Subcutaneous abdominal adipose tissue (tissue), 5 donors: Measurements from ENCODE around the gene ZNF462.

Experiments
- H3K27ac ChIP-seq: one replicate; pipeline ENCODE4 v1.7.0; 2013; ENCODE audit warnings: low read depth, mild to moderate bottlenecking, inconsistent platforms, low read length, moderate library complexity
- H3K27me3 ChIP-seq, 5 donors: one replicate each; pipeline ENCODE4 v1.7.0; 2013; ENCODE audit warnings: low read length in 5 of 5, inconsistent platforms in 1 of 5; ENCODE audit not compliant: control insufficient read depth in 5 of 5, insufficient read depth in 4 of 5
- H3K36me3 ChIP-seq, 5 donors: one replicate each; pipeline ENCODE4 v1.7.0; 2013; ENCODE audit warnings: low read length in 5 of 5; ENCODE audit not compliant: control insufficient read depth in 5 of 5, insufficient read depth in 5 of 5
- H3K4me1 ChIP-seq, 5 donors: one replicate each; pipeline ENCODE4 v1.7.0; 2013; ENCODE audit warnings: low read length in 5 of 5, mild to moderate bottlenecking in 3 of 5, moderate library complexity in 1 of 5; ENCODE audit not compliant: control insufficient read depth in 5 of 5, insufficient read depth in 5 of 5
- H3K4me3 ChIP-seq, 5 donors: one replicate each; pipeline ENCODE4 v1.7.0; 2013; ENCODE audit warnings: low read length in 5 of 5, low read depth in 1 of 5
- H3K9ac ChIP-seq, 5 donors: one replicate each; pipeline ENCODE4 v1.7.0; 2013; ENCODE audit warnings: low read length in 5 of 5, mild to moderate bottlenecking in 4 of 5, moderate library complexity in 3 of 5
- H3K9me3 ChIP-seq, 5 donors: one replicate each; pipeline ENCODE4 v1.7.0; 2013; ENCODE audit warnings: low read length in 5 of 5; ENCODE audit not compliant: control insufficient read depth in 5 of 5
- donor health status: healthy.
- donor health status: healthy.
- donor health status: healthy.
- donor health status: healthy.
- donor health status: healthy.

ZNF462 gene

DNA sequence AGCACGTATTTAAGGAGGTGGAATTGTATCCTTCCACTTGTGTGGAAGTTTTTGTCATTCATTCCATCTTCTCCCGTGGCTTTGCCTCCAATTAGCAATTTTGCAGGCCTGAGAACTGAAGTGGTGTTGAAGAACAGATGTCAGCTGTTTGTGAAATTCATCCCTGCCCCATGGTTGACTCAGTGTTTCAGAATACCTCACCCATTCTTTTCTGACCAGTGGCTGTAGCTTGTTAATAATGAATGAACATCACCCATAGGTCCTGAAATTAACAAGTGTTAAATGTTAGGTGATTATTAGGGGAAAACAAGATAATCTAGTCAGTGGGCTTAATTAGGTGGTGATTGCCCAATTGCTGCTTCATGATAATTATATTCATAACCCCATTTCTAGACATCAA, 11.7 kb downstream of the ZNF462 start:
- H3K9me3 ChIP-seq = no peaks in the 10 kb centered on the region
- no peaks in the 10 kb centered on the region for H3K27me3 ChIP-seq
- H3K9ac ChIP-seq = no peak overlapping the region
- no peaks in the 10 kb centered on the region for H3K36me3 ChIP-seq
- no peak overlapping the region for H3K4me3 ChIP-seq
- no peak overlapping the region for H3K27ac ChIP-seq
- H3K4me1 ChIP-seq = peaks cover 9 to 50% (median 31%) of the 10 kb centered on the region in 5 donors

DNA sequence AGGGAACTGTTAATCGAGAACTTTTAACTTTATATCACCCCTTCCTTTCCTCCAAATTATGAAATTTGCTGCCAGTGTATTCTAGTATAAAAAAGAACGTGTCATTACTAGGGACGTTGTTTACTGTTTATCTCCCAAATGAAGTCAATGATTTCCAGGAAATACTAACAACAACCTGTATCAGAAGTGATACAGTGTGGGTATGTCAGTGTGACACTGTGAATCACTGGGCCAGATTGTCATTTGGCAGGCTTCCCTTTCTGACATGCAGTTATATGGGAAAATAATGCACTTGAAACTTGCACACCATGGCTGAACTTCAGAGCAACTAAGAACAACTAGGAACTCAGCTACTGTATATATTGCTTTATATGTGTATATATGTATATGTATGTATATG, 12.6 kb downstream of the ZNF462 start:
- H3K4me3 ChIP-seq = no peak overlapping the region
- no peaks in the 10 kb centered on the region for H3K9me3 ChIP-seq
- peaks cover 6 to 43% (median 25%) of the 10 kb centered on the region in 5 donors for H3K4me1 ChIP-seq
- H3K27ac ChIP-seq = no peak overlapping the region
- no peaks in the 10 kb centered on the region for H3K36me3 ChIP-seq
- H3K9ac ChIP-seq = no peak overlapping the region
- no peaks in the 10 kb centered on the region for H3K27me3 ChIP-seq

DNA sequence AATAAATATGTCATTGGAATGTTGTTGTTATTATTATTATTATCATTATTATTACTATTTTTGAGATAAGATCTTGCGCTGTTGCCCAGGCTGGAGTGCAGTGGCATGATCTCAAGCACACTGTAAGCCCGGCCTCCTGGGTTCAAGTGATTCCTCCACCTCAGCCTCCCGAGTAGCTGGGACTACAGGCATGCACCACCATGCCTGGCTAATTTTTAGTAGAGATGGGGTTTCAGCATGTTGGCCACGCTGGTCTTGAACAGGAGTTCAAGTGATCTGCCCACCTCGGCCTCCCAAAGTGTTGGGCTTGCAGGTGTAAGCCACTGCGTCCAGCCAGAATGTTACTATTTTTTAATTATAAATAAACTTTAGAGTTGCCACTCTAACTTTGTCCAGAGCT, 14.4 kb downstream of the ZNF462 start:
- Histone ChIP-seq H3K9ac (no peak overlapping the region), H3K27ac (no peak overlapping the region), H3K9me3 (no peaks in the 10 kb centered on the region), H3K4me3 (no peak overlapping the region), H3K4me1 (peaks cover 6 to 42% (median 21%) of the 10 kb centered on the region in 5 donors), H3K36me3 (no peaks in the 10 kb centered on the region), H3K27me3 (no peaks in the 10 kb centered on the region)

DNA sequence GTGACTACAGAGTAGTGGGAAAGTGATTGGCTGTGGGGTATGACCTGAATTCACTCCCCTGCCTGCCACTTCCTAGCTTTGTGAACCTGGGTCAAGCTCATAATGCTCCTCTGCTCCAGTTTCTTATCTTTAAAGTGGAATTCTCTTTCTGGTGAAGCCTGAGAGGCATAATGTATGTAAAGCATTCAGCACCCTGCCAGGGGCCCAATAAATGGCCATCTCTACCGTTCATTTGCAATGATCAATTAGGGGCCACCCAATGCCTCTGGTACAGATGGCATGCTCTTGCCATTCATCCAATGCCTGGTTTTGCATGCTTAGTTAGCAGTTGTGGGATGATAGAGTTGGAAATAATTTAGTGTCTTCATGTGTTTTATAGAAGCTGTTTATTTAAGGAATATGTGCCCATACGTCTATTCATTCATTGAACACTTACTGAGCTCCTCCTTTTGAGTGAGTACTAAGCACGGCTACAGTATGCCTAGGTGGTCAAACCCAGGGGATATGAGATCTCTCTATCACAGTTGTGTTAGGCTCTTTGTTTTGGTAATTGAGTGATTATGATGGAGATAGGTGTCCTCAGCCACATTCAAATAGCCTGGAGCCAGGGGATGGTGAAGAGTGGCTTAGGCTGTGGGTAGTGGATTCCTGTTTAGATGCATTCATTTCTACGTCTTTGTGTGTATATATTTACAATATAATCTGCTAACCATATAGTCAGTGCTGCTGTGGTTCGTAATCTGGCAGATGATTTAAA, 15.3 kb downstream of the ZNF462 start:
- H3K9ac ChIP-seq = no peak overlapping the region
- H3K9me3 ChIP-seq = no peaks in the 10 kb centered on the region
- peak overlapping the region; percentile 38 for H3K27ac ChIP-seq
- H3K27me3 ChIP-seq = no peaks in the 10 kb centered on the region
- H3K4me1 ChIP-seq = peaks cover 6 to 42% (median 21%) of the 10 kb centered on the region in 5 donors
- no peaks in the 10 kb centered on the region for H3K36me3 ChIP-seq
- H3K4me3 ChIP-seq = no peak overlapping the region

DNA sequence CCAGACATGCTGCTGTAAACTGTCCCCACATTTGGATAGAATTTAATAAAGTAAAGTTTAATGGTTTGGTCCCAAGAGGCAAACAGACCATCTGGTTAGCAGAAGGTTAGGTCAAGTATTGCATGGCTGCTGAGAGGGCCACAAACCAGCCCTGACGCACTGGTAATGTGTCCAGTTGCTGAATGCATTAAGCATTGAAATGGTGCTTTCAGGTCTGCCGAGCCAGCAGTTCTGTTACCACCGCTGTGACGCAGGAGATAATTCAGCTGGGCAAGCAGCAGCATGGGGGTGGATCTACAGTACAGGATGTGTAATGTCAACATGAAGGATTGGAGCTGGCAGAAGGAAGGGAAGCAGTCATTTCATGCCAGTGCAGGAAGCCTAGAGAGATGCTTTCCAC, 16.0 kb downstream of the ZNF462 start:
- Histone ChIP-seq H3K9ac (no peak overlapping the region), H3K27ac (peak overlapping the region; percentile 38)

DNA sequence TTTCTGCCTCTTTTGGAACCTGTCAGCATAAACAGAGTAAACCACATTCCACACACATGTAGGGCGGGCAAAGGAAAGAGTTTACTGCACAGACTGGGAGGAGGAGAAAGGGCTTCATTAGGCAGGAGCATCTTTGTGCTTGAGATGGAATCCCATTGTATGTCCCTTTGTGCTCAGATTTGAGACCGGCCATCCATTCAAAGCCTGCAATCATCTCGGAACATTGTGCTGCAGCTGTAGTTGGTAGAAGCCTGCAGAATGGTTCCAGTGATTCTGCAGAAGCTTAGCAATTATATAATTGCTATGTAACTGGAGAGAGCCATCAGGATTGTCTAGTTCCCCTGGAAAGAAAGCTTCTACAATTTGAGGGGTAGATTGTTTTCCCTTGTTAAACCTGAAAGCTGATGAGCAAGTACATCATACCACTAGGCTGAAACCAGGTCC, 16.5 kb downstream of the ZNF462 start:
- H3K36me3 ChIP-seq = no peaks in the 10 kb centered on the region
- H3K4me3 ChIP-seq = no peak overlapping the region
- no peak overlapping the region for H3K9ac ChIP-seq
- no peaks in the 10 kb centered on the region for H3K9me3 ChIP-seq
- H3K27ac ChIP-seq = no peak overlapping the region
- no peaks in the 10 kb centered on the region for H3K27me3 ChIP-seq
- H3K4me1 ChIP-seq = peaks cover 6 to 42% (median 21%) of the 10 kb centered on the region in 5 donors

More for the DNA sequence above, 16.0 kb downstream of the ZNF462 start:
- H3K36me3 ChIP-seq = no peaks in the 10 kb centered on the region
- peaks cover 6 to 42% (median 21%) of the 10 kb centered on the region in 5 donors for H3K4me1 ChIP-seq
- peak overlapping the region in 2 of 5 donors; percentile 1 to 12 for H3K4me3 ChIP-seq
- no peaks in the 10 kb centered on the region for H3K9me3 ChIP-seq
- H3K27me3 ChIP-seq = no peaks in the 10 kb centered on the region

DNA sequence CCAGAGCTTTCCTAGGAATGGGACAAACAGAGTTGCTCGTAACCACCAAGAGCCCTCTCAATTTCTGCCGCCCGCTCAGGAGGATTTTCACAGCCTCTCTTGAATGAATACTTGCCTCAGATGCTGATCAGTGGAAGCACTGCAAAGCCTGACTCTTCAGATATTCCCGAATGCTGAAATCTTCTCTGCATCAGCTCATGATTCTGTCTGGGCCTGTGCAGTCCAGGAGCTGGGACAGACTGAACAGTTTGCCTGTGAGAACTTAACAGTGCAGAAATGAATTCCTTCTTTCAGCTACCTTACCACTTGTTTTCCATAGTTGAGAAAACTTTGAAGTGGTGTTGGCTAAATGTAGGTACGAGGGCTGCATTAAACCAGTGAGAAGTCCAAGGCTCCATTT, 17.1 kb downstream of the ZNF462 start:
- peak overlapping the region; percentile 17 for H3K27ac ChIP-seq
- no peaks in the 10 kb centered on the region for H3K27me3 ChIP-seq
- H3K9ac ChIP-seq = no peak overlapping the region
- H3K9me3 ChIP-seq = no peaks in the 10 kb centered on the region
- H3K36me3 ChIP-seq = no peaks in the 10 kb centered on the region
- peaks cover 6 to 46% (median 22%) of the 10 kb centered on the region in 5 donors for H3K4me1 ChIP-seq
- H3K4me3 ChIP-seq = no peak overlapping the region

DNA sequence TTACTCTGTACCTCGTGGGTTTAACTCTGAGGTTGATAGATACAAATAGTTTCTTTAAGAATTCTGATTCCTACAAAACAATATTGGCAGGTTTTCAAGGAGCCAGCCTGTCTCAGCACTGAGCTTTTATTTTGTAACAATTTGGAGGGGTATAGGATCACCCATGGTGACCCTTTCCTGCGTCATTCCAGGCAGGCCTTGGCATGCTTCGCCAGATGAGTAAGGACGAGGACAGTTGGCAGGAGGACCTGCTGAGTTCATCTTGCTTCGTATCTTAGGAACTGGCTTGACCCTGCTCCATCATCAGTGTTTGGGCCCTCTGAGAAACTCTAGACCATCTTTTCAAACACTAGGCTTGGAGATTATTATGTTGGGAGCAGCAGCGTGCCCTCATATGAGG, 17.9 kb downstream of the ZNF462 start:
- no peak overlapping the region for H3K9ac ChIP-seq
- no peaks in the 10 kb centered on the region for H3K9me3 ChIP-seq
- H3K4me1 ChIP-seq = peaks cover 6 to 46% (median 27%) of the 10 kb centered on the region in 5 donors
- no peaks in the 10 kb centered on the region for H3K27me3 ChIP-seq
- H3K4me3 ChIP-seq = no peak overlapping the region
- no peaks in the 10 kb centered on the region for H3K36me3 ChIP-seq
- H3K27ac ChIP-seq = no peak overlapping the region

DNA sequence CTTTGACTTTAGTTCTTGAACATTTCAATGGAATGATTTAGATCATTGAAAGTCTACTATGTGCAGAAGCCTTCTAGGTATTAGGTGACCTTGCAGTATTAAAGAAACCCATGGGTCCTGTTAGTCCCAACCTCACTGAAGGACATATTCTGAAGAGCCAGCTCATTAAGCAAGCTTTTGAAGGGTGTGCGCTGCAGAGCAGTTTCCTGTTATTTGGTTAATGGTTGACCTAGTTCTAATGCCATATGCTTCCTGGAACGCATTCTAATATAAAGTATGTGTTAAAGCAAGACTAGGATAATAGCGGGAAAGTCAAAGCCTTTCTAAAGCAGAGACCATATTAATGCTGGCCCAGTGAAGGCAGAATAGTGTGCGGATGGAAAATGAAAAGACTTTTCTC, 20.1 kb downstream of the ZNF462 start:
- Histone ChIP-seq H3K36me3 (no peaks in the 10 kb centered on the region), H3K27ac (no peak overlapping the region), H3K9me3 (no peaks in the 10 kb centered on the region), H3K27me3 (no peaks in the 10 kb centered on the region), H3K4me3 (no peak overlapping the region), H3K9ac (no peak overlapping the region), H3K4me1 (peaks cover 4 to 34% (median 22%) of the 10 kb centered on the region in 5 donors)

DNA sequence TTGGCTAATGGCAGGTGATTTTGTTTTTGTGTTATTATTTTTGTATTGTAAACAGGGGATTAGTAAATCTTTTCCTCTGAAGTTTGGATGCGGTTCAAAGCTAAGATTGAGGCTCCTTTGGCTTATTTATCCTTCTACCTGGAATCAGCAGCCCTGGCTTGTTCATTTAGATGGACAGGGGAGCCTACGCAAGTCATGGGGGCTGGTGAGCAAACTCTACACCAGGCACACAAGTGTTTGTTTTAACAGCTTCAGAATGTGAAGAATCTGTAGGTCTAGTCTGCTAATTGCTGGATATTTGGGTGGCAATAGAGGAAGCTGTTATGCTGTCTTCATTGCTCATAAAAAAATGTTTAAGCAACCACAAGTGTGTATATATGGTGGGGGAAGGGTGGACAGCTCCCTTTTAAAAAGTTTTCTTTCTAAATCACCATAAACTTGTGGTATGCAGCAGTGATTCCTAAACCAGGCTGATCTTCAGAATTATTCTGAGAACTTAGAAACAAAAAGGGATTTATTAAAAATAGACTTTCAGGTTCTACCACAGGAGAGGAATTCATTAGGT, 20.7 kb downstream of the ZNF462 start:
- no peaks in the 10 kb centered on the region for H3K27me3 ChIP-seq
- H3K9ac ChIP-seq = no peak overlapping the region
- no peak overlapping the region for H3K27ac ChIP-seq
- H3K9me3 ChIP-seq = no peaks in the 10 kb centered on the region
- H3K36me3 ChIP-seq = no peaks in the 10 kb centered on the region
- no peak overlapping the region for H3K4me3 ChIP-seq
- H3K4me1 ChIP-seq = peaks cover 0 to 27% (median 15%) of the 10 kb centered on the region in 5 donors
